Lower lobe of right lung (tissue), 2 donors: ENCODE data around the gene H19. TPM values are rescaled to one million over a fixed set of nuclear protein-coding genes. Genes with fewer than 3 reads are reported as not detected.
A peak's percentile ranks its signal among the peaks of the same experiment; 100 is the strongest.

Source experiments
- ATAC-seq, 2 donors: fragments of 200-7000 bp; cut with Tn5 transposase; one replicate each; pipeline ENCODE4 v1.9.1; 2020 to 2022; ENCODE audit warnings: mild to moderate bottlenecking in 2 of 2, moderate library complexity in 2 of 2
- DNase-seq: peaks from one replicate; pipeline ENCODE4 v3.0.0-alpha.2; 2020
- H3K27ac ChIP-seq: fragments of 200-600 bp; one replicate; pipeline ENCODE4 v1.8.0; 2022
- H3K27me3 ChIP-seq: fragments of 200-600 bp; one replicate; pipeline ENCODE4 v1.8.0; 2022; ENCODE audit warnings: low read depth
- H3K36me3 ChIP-seq: fragments of 200-600 bp; one replicate; pipeline ENCODE4 v1.8.0; 2022; ENCODE audit warnings: mild to moderate bottlenecking
- H3K4me1 ChIP-seq: fragments of 200-600 bp; one replicate; pipeline ENCODE4 v1.8.0; 2022
- H3K4me3 ChIP-seq: fragments of 200-600 bp; one replicate; pipeline ENCODE4 v1.8.0; 2022; ENCODE audit warnings: mild to moderate bottlenecking
- H3K9me3 ChIP-seq: fragments of 200-600 bp; one replicate; pipeline ENCODE4 v1.8.0; 2022
- CTCF ChIP-seq: fragments of 200-600 bp; IDR thresholded peaks from one replicate; pipeline ENCODE4 v1.8.0; 2022; ENCODE audit warnings: antibody characterized with exemption, mild to moderate bottlenecking
- intact Hi-C: fragments of 100-400 bp; cut with DNase I; formaldehyde crosslinking; loops from one replicate; pipeline ENCODE4 v1.11.0; 2022
- long read RNA-seq: library from polyadenylated mRNA; unstranded; transcript quantifications from one replicate; pipeline ENCODE4 v2.0.0, GENCODE V29; 2021
- total RNA-seq: library from RNA; stranded (reverse); fragmentation: NEBNext Ultra II Directional; extraction: Animal tissue kit (Norgen Biotek cat#: 25700); gene quantifications from one replicate; pipeline ENCODE4 v1.2.1, GENCODE V29; 2021
- donor health status: DM: no; HTN: yes; CAD: no; lungs with severe emphysema.

The H19 gene
- 87.6 TPM for total RNA-seq
- long read RNA-seq, transcript H19-203 (5 exons, 2,348 nt): major isoform, 22 of 31 reads
- long read RNA-seq, partial matches to known transcripts: 3 of 31 reads
- long read RNA-seq, other reads (novel, unspliced or antisense): 0 of 31 reads

- Histone ChIP-seq H3K4me3 (no peak within 1 kb of the TSS), H3K27me3 (no peaks in the 10 kb centered on the region), H3K4me1 (no peaks in the 10 kb centered on the region), H3K9me3 (no peaks in the 10 kb centered on the region), H3K27ac (no peak within 1 kb of the TSS), H3K36me3 (no peaks in the 10 kb centered on the region)
- DNase-seq (no peak), ATAC-seq (peak; percentile 38 to 46)
- no peak for TF ChIP-seq CTCF
- intact Hi-C loops: no loop called here
Observed at GRCh38 chr11:1997755-1998154, at the start of gene H19. TSS of gene H19 (minus strand) at chr11:1997842.

- Histone ChIP-seq H3K27me3 (no peaks in the 10 kb centered on the region), H3K4me3 (no peak overlapping the region), H3K36me3 (no peaks in the 10 kb centered on the region), H3K4me1 (no peaks in the 10 kb centered on the region), H3K27ac (no peak overlapping the region), H3K9me3 (no peaks in the 10 kb centered on the region)
- DNase-seq (no peak), ATAC-seq (no peak)
- intact Hi-C loops: no loop called here
- no peak for TF ChIP-seq CTCF
Observed at GRCh38 chr11:2041963-2042362, 44.3 kb upstream of the H19 start.

- no peak for TF ChIP-seq CTCF
- Histone ChIP-seq H3K4me1 (no peaks in the 10 kb centered on the region), H3K4me3 (no peak overlapping the region), H3K27me3 (no peaks in the 10 kb centered on the region), H3K9me3 (no peaks in the 10 kb centered on the region), H3K36me3 (no peaks in the 10 kb centered on the region), H3K27ac (no peak overlapping the region)
- DNase-seq (no peak), ATAC-seq (no peak)
- intact Hi-C loops: no loop called here
Observed at GRCh38 chr11:2041153-2041552, 43.5 kb upstream of the H19 start.

- intact Hi-C loops: no loop called here
- no peak overlapping the region for H3K27ac ChIP-seq
Observed at GRCh38 chr11:2039198-2039759, 41.6 kb upstream of the H19 start.

GRCh38 chr11:2036863-2037486 is 39.3 kb upstream of the H19 start:
- Histone ChIP-seq H3K27me3 (no peaks in the 10 kb centered on the region), H3K27ac (no peak overlapping the region), H3K4me1 (no peaks in the 10 kb centered on the region), H3K9me3 (no peaks in the 10 kb centered on the region), H3K36me3 (no peaks in the 10 kb centered on the region), H3K4me3 (no peak overlapping the region)
- TF ChIP-seq CTCF: no peak
- ATAC-seq: peak; percentile 61 to 63
- no peak for DNase-seq
- intact Hi-C loops: no loop called here

More at GRCh38 chr11:2039198-2039759, 41.6 kb upstream of the H19 start:
- DNase-seq (no peak), ATAC-seq (no peak)
- no peak for TF ChIP-seq CTCF
- Histone ChIP-seq H3K36me3 (no peaks in the 10 kb centered on the region), H3K27me3 (no peaks in the 10 kb centered on the region), H3K4me1 (no peaks in the 10 kb centered on the region), H3K4me3 (no peak overlapping the region), H3K9me3 (no peaks in the 10 kb centered on the region)
